HepG2 (cell line): Measurements from ENCODE around the gene ZBTB7A. TPM values are rescaled to one million over a fixed set of nuclear protein-coding genes. Genes with fewer than 3 reads are reported as not detected.

ENCODE experiments used
- CENPX ChIP-seq: sonication (generic); formaldehyde crosslinking; IDR thresholded peaks from 2 replicates; pipeline ENCODE4 v1.9.0; 2021; ENCODE audit warnings: mild to moderate bottlenecking, missing genetic modification reagents, moderate library complexity
- ETV5 ChIP-seq: IDR thresholded peaks from 2 replicates; pipeline ENCODE4 v1.6.1; 2018; ENCODE audit warnings: missing biosample characterization, missing genetic modification reagents, inconsistent platforms, borderline replicate concordance
- GLI4 ChIP-seq: sonication (generic); formaldehyde crosslinking; IDR thresholded peaks from 2 replicates; pipeline ENCODE4 v1.5.1; 2020; ENCODE audit warnings: missing genetic modification reagents, mild to moderate bottlenecking, moderate library complexity, borderline replicate concordance
- HNRNPLL ChIP-seq: fragments of 200-400 bp; formaldehyde crosslinking; IDR thresholded peaks from 2 replicates; pipeline ENCODE4 v1.6.1; 2017; ENCODE audit warnings: mild to moderate bottlenecking, low read depth, low read length; ENCODE audit not compliant: poor library complexity, severe bottlenecking
- NFYC ChIP-seq: IDR thresholded peaks from 2 replicates; pipeline ENCODE4 v1.6.1; 2016; ENCODE audit warnings: missing genetic modification reagents, missing compliant biosample characterization
- NKX3-1 ChIP-seq: sonication (generic); formaldehyde crosslinking; IDR thresholded peaks from 2 replicates; pipeline ENCODE4 v1.5.0; 2020; ENCODE audit warnings: missing genetic modification reagents
- PAF1 ChIP-seq: IDR thresholded peaks from 2 replicates; pipeline ENCODE4 v1.6.1; 2016; ENCODE audit warnings: missing genetic modification reagents, missing compliant biosample characterization
- SALL2 ChIP-seq: sonication (generic); formaldehyde crosslinking; IDR thresholded peaks from 2 replicates; pipeline ENCODE4 v1.8.1; 2023; ENCODE audit warnings: mild to moderate bottlenecking, missing genetic modification reagents, inconsistent platforms
- SCMH1 ChIP-seq: sonication (generic); formaldehyde crosslinking; IDR thresholded peaks from 2 replicates; pipeline ENCODE4 v1.9.0; 2021; ENCODE audit warnings: missing genetic modification reagents, mild to moderate bottlenecking, borderline replicate concordance
- SP2 ChIP-seq: sonication (generic); formaldehyde crosslinking; IDR thresholded peaks from 2 replicates; pipeline ENCODE4 v1.5.1; 2020; ENCODE audit warnings: mild to moderate bottlenecking, missing genetic modification reagents
- SPEN ChIP-seq: sonication (generic); formaldehyde crosslinking; IDR thresholded peaks from 2 replicates; pipeline ENCODE4 v1.5.1; 2020; ENCODE audit warnings: low read depth, mild to moderate bottlenecking, missing genetic modification reagents
- ZBTB33 ChIP-seq: sonication (generic); formaldehyde crosslinking; IDR thresholded peaks from 2 replicates; pipeline ENCODE4 v1.4.0; 2020; ENCODE audit warnings: missing genetic modification reagents
- ZBTB38 ChIP-seq: sonication (generic); formaldehyde crosslinking; IDR thresholded peaks from 2 replicates; pipeline ENCODE4 v1.5.1; 2020; ENCODE audit warnings: mild to moderate bottlenecking, missing genetic modification reagents
- ZNF34 ChIP-seq: sonication (generic); formaldehyde crosslinking; IDR thresholded peaks from 2 replicates; pipeline ENCODE4 v1.4.0; 2020; ENCODE audit warnings: mild to moderate bottlenecking, missing genetic modification reagents, borderline replicate concordance
- ZNF713 ChIP-seq: sonication (generic); formaldehyde crosslinking; IDR thresholded peaks from 2 replicates; pipeline ENCODE4 v1.4.0; 2020; ENCODE audit warnings: mild to moderate bottlenecking, missing genetic modification reagents
- ZNF850 ChIP-seq: sonication (generic); formaldehyde crosslinking; conservative IDR thresholded peaks from 2 replicates; pipeline ENCODE4 v1.9.0; 2021; ENCODE audit warnings: mild to moderate bottlenecking, missing genetic modification reagents
- polyA plus RNA-seq, 8 experiments: library from polyadenylated mRNA; depleted of rRNA in 3 of 8; stranded (reverse) in 7 of 8; unstranded in 1 of 8; fragments of >200 nt; fragmentation: Illumina TruSeq in 4 of 8; extraction: Trizol in 4 of 8; gene quantifications; 2 replicates each; pipeline versions ENCODE4 v1.2.1 to v1.2.3, GENCODE V29; 2011 to 2016; ENCODE audit warnings: low read depth in 4 of 8, missing spikeins in 1 of 8, mixed read lengths in 1 of 8; ENCODE audit not compliant: insufficient read depth in 1 of 8
- total RNA-seq, 5 experiments: library from RNA; depleted of rRNA; stranded (reverse); fragments of >200 nt; fragmentation: Illumina TruSeq; extraction: Trizol; gene quantifications; 2 replicates each; pipeline ENCODE4 v1.2.3, GENCODE V29; 2016; ENCODE audit warnings: low read depth in 1 of 5
- TF ChIP-seq, protein P1 (sequence below), 2 experiments: fragments of 450-650 bp in 1 of 2; sonication (generic) in 1 of 2; formaldehyde crosslinking; IDR thresholded peaks; 2 replicates each; pipeline versions ENCODE4 v1.5.0 to v1.8.0; 2020 to 2022; ENCODE audit warnings: mild to moderate bottlenecking in 1 of 2, missing genetic modification reagents in 1 of 2
- TF ChIP-seq, protein P2 (sequence below): sonication (generic); formaldehyde crosslinking; IDR thresholded peaks from 2 replicates; pipeline ENCODE4 v1.4.0; 2020; ENCODE audit warnings: missing genetic modification reagents
- TF ChIP-seq, protein P3 (sequence below): sonication (generic); formaldehyde crosslinking; IDR thresholded peaks from 2 replicates; pipeline ENCODE4 v1.5.0; 2020; ENCODE audit warnings: mild to moderate bottlenecking, missing genetic modification reagents
- TF ChIP-seq, protein P4 (sequence below): sonication (generic); formaldehyde crosslinking; IDR thresholded peaks from 2 replicates; pipeline ENCODE4 v1.4.0; 2020; ENCODE audit warnings: missing genetic modification reagents, borderline replicate concordance

The ZBTB7A gene
- total and polyA plus RNA-seq, 2 of the 13 experiments (the other 11 are each of a cell fraction or from before 2014, with no cell fraction given) = 3.6 to 4.0 TPM

GRCh38 chr19:4063369-4064148 lies 3.1 kb downstream of the ZBTB7A start (continued):
- no peak for TF ChIP-seq NKX3-1 (CRISPR knock-in tag)
- no peak for TF ChIP-seq ZNF850 (CRISPR knock-in tag)
- TF ChIP-seq ZBTB38 (CRISPR knock-in tag) = peak; percentile 32; the same call in 1 of the 2 replicates
- TF ChIP-seq GLI4 = no peak
- TF ChIP-seq ETV5 (CRISPR knock-in tag) = no peak
- TF ChIP-seq SCMH1 (CRISPR knock-in tag) = no peak
- no peak for TF ChIP-seq SALL2
- TF ChIP-seq SPEN = 0 out of 2 replicates have a peak, but pooled peaks have one; percentile 31
- no peak for TF ChIP-seq NFYC (CRISPR knock-in tag)
- TF ChIP-seq, protein P1, sequence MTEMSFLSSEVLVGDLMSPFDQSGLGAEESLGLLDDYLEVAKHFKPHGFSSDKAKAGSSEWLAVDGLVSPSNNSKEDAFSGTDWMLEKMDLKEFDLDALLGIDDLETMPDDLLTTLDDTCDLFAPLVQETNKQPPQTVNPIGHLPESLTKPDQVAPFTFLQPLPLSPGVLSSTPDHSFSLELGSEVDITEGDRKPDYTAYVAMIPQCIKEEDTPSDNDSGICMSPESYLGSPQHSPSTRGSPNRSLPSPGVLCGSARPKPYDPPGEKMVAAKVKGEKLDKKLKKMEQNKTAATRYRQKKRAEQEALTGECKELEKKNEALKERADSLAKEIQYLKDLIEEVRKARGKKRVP (CRISPR knock-in tag; IDR thresholded peaks at IDR 0.05) = no peak
- TF ChIP-seq, protein P2, sequence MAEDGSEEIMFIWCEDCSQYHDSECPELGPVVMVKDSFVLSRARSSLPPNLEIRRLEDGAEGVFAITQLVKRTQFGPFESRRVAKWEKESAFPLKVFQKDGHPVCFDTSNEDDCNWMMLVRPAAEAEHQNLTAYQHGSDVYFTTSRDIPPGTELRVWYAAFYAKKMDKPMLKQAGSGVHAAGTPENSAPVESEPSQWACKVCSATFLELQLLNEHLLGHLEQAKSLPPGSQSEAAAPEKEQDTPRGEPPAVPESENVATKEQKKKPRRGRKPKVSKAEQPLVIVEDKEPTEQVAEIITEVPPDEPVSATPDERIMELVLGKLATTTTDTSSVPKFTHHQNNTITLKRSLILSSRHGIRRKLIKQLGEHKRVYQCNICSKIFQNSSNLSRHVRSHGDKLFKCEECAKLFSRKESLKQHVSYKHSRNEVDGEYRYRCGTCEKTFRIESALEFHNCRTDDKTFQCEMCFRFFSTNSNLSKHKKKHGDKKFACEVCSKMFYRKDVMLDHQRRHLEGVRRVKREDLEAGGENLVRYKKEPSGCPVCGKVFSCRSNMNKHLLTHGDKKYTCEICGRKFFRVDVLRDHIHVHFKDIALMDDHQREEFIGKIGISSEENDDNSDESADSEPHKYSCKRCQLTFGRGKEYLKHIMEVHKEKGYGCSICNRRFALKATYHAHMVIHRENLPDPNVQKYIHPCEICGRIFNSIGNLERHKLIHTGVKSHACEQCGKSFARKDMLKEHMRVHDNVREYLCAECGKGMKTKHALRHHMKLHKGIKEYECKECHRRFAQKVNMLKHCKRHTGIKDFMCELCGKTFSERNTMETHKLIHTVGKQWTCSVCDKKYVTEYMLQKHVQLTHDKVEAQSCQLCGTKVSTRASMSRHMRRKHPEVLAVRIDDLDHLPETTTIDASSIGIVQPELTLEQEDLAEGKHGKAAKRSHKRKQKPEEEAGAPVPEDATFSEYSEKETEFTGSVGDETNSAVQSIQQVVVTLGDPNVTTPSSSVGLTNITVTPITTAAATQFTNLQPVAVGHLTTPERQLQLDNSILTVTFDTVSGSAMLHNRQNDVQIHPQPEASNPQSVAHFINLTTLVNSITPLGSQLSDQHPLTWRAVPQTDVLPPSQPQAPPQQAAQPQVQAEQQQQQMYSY (CRISPR knock-in tag) = no peak
- TF ChIP-seq HNRNPLL = no peak
- TF ChIP-seq ZBTB33 (CRISPR knock-in tag) = no peak
- TF ChIP-seq ZNF34 (CRISPR knock-in tag) = no peak
- no peak for TF ChIP-seq SP2 (CRISPR knock-in tag)
- no peak for TF ChIP-seq PAF1 (CRISPR knock-in tag)
- TF ChIP-seq, protein P3, sequence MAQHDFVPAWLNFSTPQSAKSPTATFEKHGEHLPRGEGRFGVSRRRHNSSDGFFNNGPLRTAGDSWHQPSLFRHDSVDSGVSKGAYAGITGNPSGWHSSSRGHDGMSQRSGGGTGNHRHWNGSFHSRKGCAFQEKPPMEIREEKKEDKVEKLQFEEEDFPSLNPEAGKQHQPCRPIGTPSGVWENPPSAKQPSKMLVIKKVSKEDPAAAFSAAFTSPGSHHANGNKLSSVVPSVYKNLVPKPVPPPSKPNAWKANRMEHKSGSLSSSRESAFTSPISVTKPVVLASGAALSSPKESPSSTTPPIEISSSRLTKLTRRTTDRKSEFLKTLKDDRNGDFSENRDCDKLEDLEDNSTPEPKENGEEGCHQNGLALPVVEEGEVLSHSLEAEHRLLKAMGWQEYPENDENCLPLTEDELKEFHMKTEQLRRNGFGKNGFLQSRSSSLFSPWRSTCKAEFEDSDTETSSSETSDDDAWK (CRISPR knock-in tag) = no peak
- no peak for TF ChIP-seq CENPX
- TF ChIP-seq ZNF713 = no peak
- TF ChIP-seq, protein P4, sequence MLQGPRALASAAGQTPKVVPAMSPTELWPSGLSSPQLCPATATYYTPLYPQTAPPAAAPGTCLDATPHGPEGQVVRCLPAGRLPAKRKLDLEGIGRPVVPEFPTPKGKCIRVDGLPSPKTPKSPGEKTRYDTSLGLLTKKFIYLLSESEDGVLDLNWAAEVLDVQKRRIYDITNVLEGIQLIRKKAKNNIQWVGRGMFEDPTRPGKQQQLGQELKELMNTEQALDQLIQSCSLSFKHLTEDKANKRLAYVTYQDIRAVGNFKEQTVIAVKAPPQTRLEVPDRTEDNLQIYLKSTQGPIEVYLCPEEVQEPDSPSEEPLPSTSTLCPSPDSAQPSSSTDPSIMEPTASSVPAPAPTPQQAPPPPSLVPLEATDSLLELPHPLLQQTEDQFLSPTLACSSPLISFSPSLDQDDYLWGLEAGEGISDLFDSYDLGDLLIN (CRISPR knock-in tag) = 0 out of 2 replicates have a peak, but pooled peaks have one; percentile 63
